GM21447 (cell line): ENCODE measurements around the gene PTPMT1.

Experiments used
- ATAC-seq: cut with Tn5 transposase; IDR thresholded peaks from one replicate; pipeline ENCODE4 v1.9.1; 2021; ENCODE audit not compliant: unreplicated experiment

The PTPMT1 gene

DNA sequence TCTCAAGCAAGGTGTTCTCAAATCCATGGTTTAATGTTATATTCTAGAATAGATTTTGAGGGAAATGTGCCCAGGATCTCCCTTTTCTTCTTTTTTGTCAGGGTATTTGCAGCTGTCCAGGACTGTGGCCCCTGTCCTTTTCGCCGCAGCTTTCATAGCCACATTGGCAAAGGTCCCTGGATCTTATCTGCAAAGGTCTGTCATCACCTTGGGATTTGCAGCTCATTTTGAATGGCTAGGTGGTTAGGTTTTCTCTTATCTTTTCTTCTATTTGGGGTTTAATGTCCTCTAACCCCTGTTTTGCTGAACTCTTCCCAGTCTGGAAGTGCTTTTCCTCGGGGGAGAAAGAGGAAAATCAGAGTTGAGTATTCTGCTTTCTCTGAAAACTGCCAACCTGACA lies 40.5 kb downstream of the PTPMT1 start:
- ATAC-seq = no peak

DNA sequence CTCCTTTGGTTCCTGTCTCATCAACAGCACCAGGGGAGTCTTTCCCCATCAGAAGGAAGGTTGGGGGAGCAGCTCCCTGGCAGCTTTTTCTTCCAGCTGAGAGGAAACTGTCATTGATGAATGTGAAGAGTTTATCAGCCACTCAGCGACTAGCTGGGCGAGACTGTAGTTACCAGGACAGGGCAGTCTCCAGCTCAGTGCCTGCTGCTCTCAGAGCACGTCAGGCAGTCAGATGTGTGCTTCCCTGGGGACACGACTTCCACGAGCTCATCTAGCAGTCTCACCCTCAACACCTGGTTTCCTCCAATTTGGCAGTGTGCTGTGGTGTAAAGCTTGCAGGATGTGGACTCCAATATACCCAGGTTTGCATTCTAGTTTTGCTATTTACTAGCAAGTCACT lies 41.3 kb downstream of the PTPMT1 start:
- no peak for ATAC-seq

DNA sequence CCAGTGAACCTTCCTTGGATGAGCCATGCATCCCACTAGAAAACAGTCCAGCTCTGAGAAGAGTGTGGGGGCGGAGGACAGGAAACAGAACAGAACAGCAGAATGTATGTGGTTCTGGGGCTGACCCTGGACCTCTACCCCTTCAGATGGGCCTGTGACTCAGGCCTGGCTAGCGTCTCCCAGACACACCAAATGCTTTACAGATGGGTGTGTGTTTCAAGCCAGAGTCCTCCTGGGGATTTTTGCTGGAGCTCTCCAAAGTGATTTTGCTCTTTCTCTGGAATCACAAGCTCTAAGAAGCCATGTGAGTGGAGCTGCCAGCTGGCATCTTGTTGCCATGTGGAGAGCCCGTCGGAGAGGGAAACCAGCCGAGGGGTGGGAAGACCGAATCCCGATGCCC lies 42.0 kb downstream of the PTPMT1 start:
- no peak for ATAC-seq

DNA sequence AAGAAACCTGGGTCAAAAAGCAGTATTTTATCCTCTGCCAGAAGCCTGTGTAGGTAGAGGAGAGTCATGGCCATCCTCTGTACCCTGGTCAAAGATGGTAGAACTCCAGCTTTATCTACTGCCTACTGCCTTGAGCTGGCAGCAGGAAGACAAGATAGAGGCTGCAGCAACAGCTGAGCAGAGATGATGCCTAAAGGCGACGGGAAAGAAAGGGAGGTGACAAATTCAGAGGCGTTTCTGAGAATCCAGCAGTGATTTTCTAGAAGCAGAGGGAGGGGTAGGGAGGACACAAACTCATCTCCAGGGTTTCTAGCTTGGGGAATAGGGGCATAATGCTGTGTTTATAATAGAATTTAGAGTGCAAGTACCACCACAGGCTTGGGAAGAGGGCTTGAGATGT lies 44.3 kb downstream of the PTPMT1 start:
- ATAC-seq = no peak

DNA sequence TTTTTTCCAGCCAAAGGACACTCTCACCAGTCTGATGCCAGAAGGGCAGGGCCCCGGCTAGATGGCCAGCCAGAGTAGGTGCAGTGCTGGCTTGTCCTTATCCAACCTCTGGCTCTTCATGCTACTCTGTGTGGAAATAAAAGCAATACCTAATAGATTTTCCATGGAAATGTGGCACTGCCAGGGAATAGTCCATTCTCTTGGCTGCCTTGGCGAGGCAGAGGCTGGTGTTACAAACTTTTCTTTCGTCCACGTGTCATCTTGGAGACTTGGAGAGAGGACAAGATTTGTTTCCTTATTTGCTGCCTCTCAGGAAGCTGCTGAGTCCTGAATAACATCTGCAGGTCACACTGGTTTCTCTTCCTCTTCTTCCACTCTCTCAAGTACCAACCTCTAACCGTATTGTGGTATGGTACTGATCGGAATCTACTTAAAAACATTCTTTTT lies 46.0 kb downstream of the PTPMT1 start:
- ATAC-seq = peak; percentile 87

DNA sequence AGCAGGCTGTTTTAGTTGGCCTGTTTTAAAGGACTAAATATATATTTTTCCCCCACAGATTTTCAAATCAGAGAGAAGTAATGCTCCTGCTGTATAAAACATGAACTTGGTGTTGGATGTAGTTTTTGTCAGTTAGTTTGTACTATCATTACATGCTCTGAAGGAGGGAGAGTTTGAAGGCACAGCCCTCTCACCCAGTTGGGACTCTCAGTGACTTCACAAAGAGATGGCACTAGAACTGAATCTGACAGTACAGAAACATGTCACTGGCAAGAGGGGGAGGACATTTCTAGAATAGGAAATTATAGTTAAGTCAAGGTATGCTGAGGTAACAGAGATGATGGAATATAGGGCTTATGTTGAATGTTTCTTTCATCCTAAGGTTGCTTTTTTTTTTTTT lies 49.9 kb downstream of the PTPMT1 start:
- no peak for ATAC-seq

DNA sequence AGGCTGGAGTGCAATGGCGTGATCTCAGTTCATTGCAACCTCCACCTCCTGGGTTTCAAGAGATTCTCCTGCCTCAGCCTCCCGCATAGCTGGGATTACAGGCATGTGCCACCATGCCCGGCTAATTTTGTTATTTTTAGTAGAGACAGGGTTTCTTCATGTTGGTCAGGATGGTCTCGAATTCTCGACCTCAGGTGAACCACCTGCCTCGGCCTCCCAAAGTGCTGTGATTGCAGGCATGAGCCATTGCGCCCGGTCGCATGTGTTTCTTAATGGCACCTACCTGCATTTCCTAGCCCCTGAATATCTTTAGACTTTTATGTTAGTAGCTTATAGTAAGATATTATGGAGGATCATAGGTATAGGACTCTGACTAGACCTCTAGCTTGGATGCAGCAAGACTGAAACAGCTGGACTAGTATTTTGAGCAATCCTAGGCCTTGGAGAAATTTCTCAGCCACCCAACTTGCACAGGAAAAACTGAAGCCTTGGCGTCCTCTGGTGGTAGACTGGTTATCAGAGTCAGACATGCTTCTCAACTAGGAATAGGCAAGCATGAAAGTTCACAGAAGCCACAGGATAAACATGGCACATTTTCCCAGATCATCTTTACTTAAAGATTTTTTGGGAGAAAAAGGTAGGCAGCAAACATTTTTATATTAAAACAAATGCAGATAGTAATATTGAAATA lies 51.5 kb downstream of the PTPMT1 start:
- ATAC-seq = no peak

DNA sequence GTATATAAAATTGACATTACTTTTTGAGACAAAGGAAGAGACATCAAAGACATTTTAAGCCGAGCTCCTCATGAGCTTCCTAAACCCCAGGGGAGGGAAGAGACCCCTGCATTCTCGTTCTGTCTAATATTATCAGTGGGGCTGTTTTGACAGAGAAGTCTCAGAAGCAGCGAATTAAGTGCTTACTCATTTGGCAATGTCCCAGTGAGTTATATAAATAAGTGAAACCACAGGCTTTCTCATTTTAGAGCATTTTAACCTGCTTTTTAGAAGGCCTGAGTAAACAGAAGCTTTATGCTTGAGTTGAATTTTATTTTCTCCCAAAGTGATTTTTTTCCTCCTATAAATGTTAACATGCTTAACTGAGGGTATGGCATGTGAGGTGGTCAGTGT lies 52.0 kb downstream of the PTPMT1 start:
- no peak for ATAC-seq

GRCh38 chr11:47620836-47621378 lies 55.5 kb downstream of the PTPMT1 start:
- ATAC-seq = no peak
